ENCODE results near the gene SYT8.

SYT8 gene

GRCh38 chr11:1807264-1807995 is 27.4 kb upstream of the SYT8 start:
- ChIA-PET POLR2A (no interaction called here), CTCF (interaction anchor here (0.5 to 1.3 kb wide), 5 partner anchors 19 to 114 kb away, joined by 3 to 4 read pairs (median 4); no protein-coding TSS in a partner anchor)
- H3K4me3 ChIP-seq (ENCODE audit: low read depth, low read length) = no peak overlapping the region
- no peak overlapping the region for H3K27ac ChIP-seq (ENCODE audit: extremely low read depth, low read depth, low read length)
- H3K4me1 ChIP-seq (ENCODE audit: control insufficient read depth, insufficient read depth, low read length) = no peaks in the 10 kb centered on the region
- no peaks in the 10 kb centered on the region for H3K9me3 ChIP-seq (ENCODE audit: control insufficient read depth, insufficient read depth, low read depth, low read length)
- H3K36me3 ChIP-seq (ENCODE audit: control insufficient read depth in 2 of 2, insufficient read depth in 1 of 2, low read length in 2 of 2) = no peaks in the 10 kb centered on the region
- TF ChIP-seq ZNF23 (tag by site-specific recombination; IDR thresholded peaks at IDR 0.05; ENCODE audit: borderline replicate concordance) = no peak
- TF ChIP-seq ZNF549 (tag by site-specific recombination; IDR thresholded peaks at IDR 0.05) = no peak
- TF ChIP-seq ZNF202 (tag by site-specific recombination; IDR thresholded peaks at IDR 0.05; ENCODE audit: borderline replicate concordance) = no peak
- TF ChIP-seq KLF7 (tag by site-specific recombination; IDR thresholded peaks at IDR 0.05; ENCODE audit: borderline replicate concordance) = no peak
- no peak for TF ChIP-seq ZNF585B (tag by site-specific recombination; IDR thresholded peaks at IDR 0.05)
- TF ChIP-seq ZBTB48 (tag by site-specific recombination; IDR thresholded peaks at IDR 0.05) = no peak
- TF ChIP-seq ZNF555 (tag by site-specific recombination; conservative IDR thresholded peaks at IDR 0.05) = no peak
- no peak for TF ChIP-seq ZNF544 (tag by site-specific recombination; IDR thresholded peaks at IDR 0.05)
- no peak for TF ChIP-seq BCL11B (tag by site-specific recombination; IDR thresholded peaks at IDR 0.05; ENCODE audit: low read depth)
- no peak for TF ChIP-seq GLIS2 (tag by site-specific recombination; IDR thresholded peaks at IDR 0.05)
- no peak for TF ChIP-seq ZBTB6 (tag by site-specific recombination; IDR thresholded peaks at IDR 0.05)
- TF ChIP-seq PRDM10 (tag by site-specific recombination; IDR thresholded peaks at IDR 0.05) = no peak
- no peak for TF ChIP-seq ZNF629 (tag by site-specific recombination; IDR thresholded peaks at IDR 0.05)
- TF ChIP-seq PATZ1 (tag by site-specific recombination; IDR thresholded peaks at IDR 0.05) = no peak

- ChIA-PET CTCF (interaction anchor here (1.2 to 1.3 kb wide), 2 partner anchors 22 to 117 kb away, joined by 3 to 7 read pairs; no protein-coding TSS in a partner anchor), POLR2A (no interaction called here)
- Histone ChIP-seq H3K9me3 (ENCODE audit: control insufficient read depth, insufficient read depth, low read depth, low read length) (no peaks in the 10 kb centered on the region), H3K4me3 (ENCODE audit: low read depth, low read length) (no peak overlapping the region), H3K36me3 (ENCODE audit: control insufficient read depth in 2 of 2, insufficient read depth in 1 of 2, low read length in 2 of 2) (no peaks in the 10 kb centered on the region), H3K4me1 (ENCODE audit: control insufficient read depth, insufficient read depth, low read length) (no peaks in the 10 kb centered on the region), H3K27ac (ENCODE audit: extremely low read depth, low read depth, low read length) (no peak overlapping the region)
- no peak for TF ChIP-seq ZNF558 (tag by site-specific recombination; IDR thresholded peaks at IDR 0.05)
These were observed 24.0 kb upstream of the SYT8 start for GRCh38 chr11:1810761-1811160.

Measured in HEK293 (cell line).